ENCODE measurements around the gene AGBL4. TPM values are rescaled to one million over a fixed set of nuclear protein-coding genes. Genes with fewer than 3 reads are reported as not detected.

AGBL4 gene
- total and polyA plus RNA-seq, 7 experiments from 2014 or later, result 0.27 TPM; not detected in 6

DNA sequence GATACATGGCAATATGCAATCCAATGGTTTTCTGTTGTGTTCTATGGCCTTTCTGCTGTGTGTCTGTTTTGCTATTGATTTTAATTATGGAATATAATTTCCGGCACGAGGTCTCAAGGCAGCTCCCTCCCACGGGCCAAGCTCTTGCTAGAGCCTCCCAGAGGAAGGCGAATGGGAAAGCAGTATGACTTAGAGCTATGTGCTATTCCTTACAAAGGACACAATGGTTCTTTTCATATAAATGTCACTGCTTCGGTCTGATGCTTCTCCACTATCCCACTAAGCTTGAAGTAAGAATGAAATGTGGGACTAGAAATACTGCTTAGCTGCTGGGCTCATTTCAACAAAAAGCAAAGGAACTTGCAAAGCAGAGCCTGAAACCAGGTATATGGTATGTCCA is 924.9 kb downstream of the AGBL4 start:
- DNase-seq (no peak), ATAC-seq (no peak)
- H3K4me1 ChIP-seq (ENCODE audit: control insufficient read depth in 2 of 2, insufficient read depth in 2 of 2, low read length in 2 of 2), result no peaks in the 10 kb centered on the region
- ChIA-PET POLR2A (no interaction called here), CTCF (no interaction called here)
- no peak overlapping the region for H3K27ac Mint-ChIP-seq
- peaks cover 0 to 10% (median 0%) of the 10 kb centered on the region in 11 donors for H3K9me3 Mint-ChIP-seq
- H3K36me3 Mint-ChIP-seq, result no peaks in the 10 kb centered on the region
- H3K4me1 Mint-ChIP-seq, result no peaks in the 10 kb centered on the region
- no peak overlapping the region for H3K4me3 Mint-ChIP-seq
- no peak overlapping the region for H3K4me3 ChIP-seq (ENCODE audit: low read length)
- no peaks in the 10 kb centered on the region for H3K27me3 ChIP-seq (ENCODE audit: control insufficient read depth in 2 of 2, insufficient read depth in 2 of 2, low read length in 2 of 2)
- H3K27me3 Mint-ChIP-seq, result peaks cover 0 to 4% (median 0%) of the 10 kb centered on the region in 5 donors
- intact Hi-C loops (cut with micrococcal nuclease), result no loop called here
- no peaks in the 10 kb centered on the region for H3K9me3 ChIP-seq (ENCODE audit: control insufficient read depth in 2 of 3, low read length in 3 of 3)
- H3K36me3 ChIP-seq (ENCODE audit: control insufficient read depth in 2 of 3, insufficient read depth in 3 of 3, low read length in 3 of 3), result no peaks in the 10 kb centered on the region
- no peak overlapping the region for H3K27ac ChIP-seq (ENCODE audit: low read depth, low read length)

DNA sequence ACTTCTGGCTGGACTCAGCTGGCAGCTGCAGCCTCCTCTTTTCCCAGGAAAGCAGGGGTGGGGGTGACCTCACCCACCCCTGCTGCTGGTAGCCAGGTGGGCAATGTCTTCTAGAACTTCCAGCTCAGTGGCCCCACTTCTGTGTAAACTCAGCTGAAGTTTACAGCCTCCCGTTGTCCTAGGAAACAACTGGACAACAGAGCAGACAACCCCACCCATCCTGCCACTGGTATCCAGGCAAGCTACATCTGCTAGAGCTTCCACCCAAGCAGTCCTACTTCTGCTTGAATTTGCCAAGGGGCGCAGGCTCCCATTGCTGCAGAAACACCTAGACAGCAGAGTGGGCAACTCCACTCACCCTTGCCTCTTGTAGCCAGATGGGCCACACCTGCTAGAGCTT is 937.4 kb downstream of the AGBL4 start:
- Histone ChIP-seq H3K27ac (ENCODE audit: low read depth, low read length) (no peak overlapping the region), H3K36me3 (ENCODE audit: control insufficient read depth in 2 of 3, insufficient read depth in 3 of 3, low read length in 3 of 3) (no peaks in the 10 kb centered on the region), H3K4me3 (ENCODE audit: low read length) (no peak overlapping the region), H3K4me1 (ENCODE audit: control insufficient read depth in 2 of 2, insufficient read depth in 2 of 2, low read length in 2 of 2) (no peaks in the 10 kb centered on the region), H3K9me3 (ENCODE audit: control insufficient read depth in 2 of 3, low read length in 3 of 3) (no peaks in the 10 kb centered on the region), H3K27me3 (ENCODE audit: control insufficient read depth in 2 of 2, insufficient read depth in 2 of 2, low read length in 2 of 2) (peaks cover 0 to 5% of the 10 kb centered on the region in 2 donors)
- no peak overlapping the region for H3K4me3 Mint-ChIP-seq
- ChIA-PET CTCF (no interaction called here), POLR2A (no interaction called here)
- H3K4me1 Mint-ChIP-seq, result no peaks in the 10 kb centered on the region
- peaks cover 0 to 7% (median 0%) of the 10 kb centered on the region in 5 donors for H3K36me3 Mint-ChIP-seq
- intact Hi-C loops (cut with micrococcal nuclease), result no loop called here
- H3K27me3 Mint-ChIP-seq, result peaks cover 0 to 25% (median 2%) of the 10 kb centered on the region in 5 donors
- ATAC-seq (no peak), DNase-seq (no peak)
- no peak overlapping the region for H3K27ac Mint-ChIP-seq
- H3K9me3 Mint-ChIP-seq, result peaks cover 0 to 31% (median 14%) of the 10 kb centered on the region in 11 donors

DNA sequence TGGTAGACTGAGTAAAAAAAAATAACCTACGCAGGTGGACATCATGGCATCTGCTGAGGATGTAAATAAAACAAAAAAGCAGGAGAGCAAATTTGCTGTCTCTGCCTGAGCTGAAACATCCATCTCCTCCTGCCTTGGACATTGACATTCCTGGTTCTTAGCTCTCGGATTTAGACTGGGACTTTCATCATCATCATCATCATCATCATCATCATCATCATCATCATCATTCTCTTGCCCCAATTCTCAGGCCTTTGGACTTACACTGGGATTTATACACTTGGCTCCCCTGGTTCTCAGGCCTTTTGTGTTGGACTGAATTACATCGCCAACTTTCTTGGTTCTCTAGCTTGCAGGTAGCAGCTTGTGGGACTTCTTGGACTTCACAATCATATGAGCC is 938.7 kb downstream of the AGBL4 start:
- peaks cover 0 to 7% (median 0%) of the 10 kb centered on the region in 5 donors for H3K36me3 Mint-ChIP-seq
- H3K4me1 Mint-ChIP-seq, result no peaks in the 10 kb centered on the region
- no peaks in the 10 kb centered on the region for H3K36me3 ChIP-seq (ENCODE audit: control insufficient read depth in 2 of 3, insufficient read depth in 3 of 3, low read length in 3 of 3)
- ATAC-seq (no peak), DNase-seq (no peak)
- ChIA-PET POLR2A (no interaction called here), CTCF (no interaction called here)
- peaks cover 0 to 31% (median 12%) of the 10 kb centered on the region in 11 donors for H3K9me3 Mint-ChIP-seq
- intact Hi-C loops (cut with micrococcal nuclease), result no loop called here
- H3K27me3 Mint-ChIP-seq, result peaks cover 0 to 26% (median 4%) of the 10 kb centered on the region in 5 donors
- H3K4me3 ChIP-seq (ENCODE audit: low read length), result no peak overlapping the region
- no peak overlapping the region for H3K27ac Mint-ChIP-seq
- peaks cover 0 to 5% of the 10 kb centered on the region in 2 donors for H3K27me3 ChIP-seq (ENCODE audit: control insufficient read depth in 2 of 2, insufficient read depth in 2 of 2, low read length in 2 of 2)
- no peak overlapping the region for H3K27ac ChIP-seq (ENCODE audit: low read depth, low read length)
- no peak overlapping the region for H3K4me3 Mint-ChIP-seq
- no peaks in the 10 kb centered on the region for H3K4me1 ChIP-seq (ENCODE audit: control insufficient read depth in 2 of 2, insufficient read depth in 2 of 2, low read length in 2 of 2)
- H3K9me3 ChIP-seq (ENCODE audit: control insufficient read depth in 2 of 3, low read length in 3 of 3), result no peaks in the 10 kb centered on the region

DNA sequence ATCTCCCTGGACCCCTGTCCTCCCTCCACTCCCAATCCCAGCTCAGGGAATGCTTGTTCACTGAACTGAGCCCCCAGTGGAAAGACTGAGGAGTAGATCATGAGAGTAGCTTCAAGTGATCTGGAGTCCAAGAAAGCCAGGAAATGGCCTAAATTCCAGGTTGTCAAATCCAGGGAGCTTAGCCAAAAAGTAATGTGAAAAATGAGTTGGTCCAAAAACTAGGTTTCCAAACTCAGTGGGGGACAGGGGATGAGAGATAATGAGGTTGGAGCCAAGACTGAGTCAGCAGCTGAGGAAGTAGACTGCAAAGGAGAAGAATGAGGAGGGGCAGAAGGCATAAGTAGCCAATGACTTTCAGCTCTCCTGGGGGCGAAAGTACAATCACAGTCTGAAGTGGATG is 963.0 kb downstream of the AGBL4 start:
- Mint-ChIP-seq H3K27ac (peak overlapping the region in 1 of 9 donors; percentile 3), H3K9me3 (peaks cover 0 to 9% (median 3%) of the 10 kb centered on the region in 11 donors), H3K36me3 (no peaks in the 10 kb centered on the region), H3K4me1 (no peaks in the 10 kb centered on the region), H3K4me3 (no peak overlapping the region), H3K27me3 (peaks cover 0 to 12% (median 0%) of the 10 kb centered on the region in 5 donors)
- DNase-seq (no peak), ATAC-seq (no peak)
- intact Hi-C loops (cut with micrococcal nuclease), result no loop called here
- Histone ChIP-seq H3K36me3 (ENCODE audit: control insufficient read depth in 2 of 3, insufficient read depth in 3 of 3, low read length in 3 of 3) (no peaks in the 10 kb centered on the region), H3K9me3 (ENCODE audit: control insufficient read depth in 2 of 3, low read length in 3 of 3) (no peaks in the 10 kb centered on the region), H3K27me3 (ENCODE audit: control insufficient read depth in 2 of 2, insufficient read depth in 2 of 2, low read length in 2 of 2) (no peaks in the 10 kb centered on the region), H3K4me1 (ENCODE audit: control insufficient read depth in 2 of 2, insufficient read depth in 2 of 2, low read length in 2 of 2) (no peaks in the 10 kb centered on the region), H3K27ac (ENCODE audit: low read depth, low read length) (no peak overlapping the region), H3K4me3 (ENCODE audit: low read length) (no peak overlapping the region)
- ChIA-PET CTCF (no interaction called here), POLR2A (no interaction called here)

DNA sequence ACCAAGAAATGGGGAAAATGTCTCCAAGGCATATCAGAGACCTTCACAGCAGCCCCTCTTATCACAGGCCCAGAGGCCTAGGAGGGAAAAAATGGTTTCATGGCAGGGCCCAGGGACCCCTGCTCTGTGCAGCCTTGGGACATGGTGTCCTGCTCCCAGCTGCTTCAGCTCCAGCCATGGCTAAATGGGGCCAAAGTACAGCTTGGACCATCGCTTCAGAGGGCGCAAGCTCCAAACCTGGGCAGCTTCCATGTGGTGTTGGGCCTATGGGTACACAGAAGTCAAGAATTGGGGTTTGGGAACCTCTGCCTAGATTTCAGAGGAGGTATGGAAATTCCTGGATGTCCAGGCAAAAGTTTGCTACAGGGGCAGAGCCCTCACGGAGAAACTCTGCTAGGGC is 964.7 kb downstream of the AGBL4 start:
- Mint-ChIP-seq H3K9me3 (peaks cover 0 to 5% (median 2%) of the 10 kb centered on the region in 11 donors), H3K27me3 (peaks cover 0 to 12% (median 0%) of the 10 kb centered on the region in 5 donors), H3K4me1 (no peaks in the 10 kb centered on the region), H3K36me3 (no peaks in the 10 kb centered on the region), H3K27ac (no peak overlapping the region), H3K4me3 (no peak overlapping the region)
- H3K36me3 ChIP-seq (ENCODE audit: control insufficient read depth in 2 of 3, insufficient read depth in 3 of 3, low read length in 3 of 3), result no peaks in the 10 kb centered on the region
- no peaks in the 10 kb centered on the region for H3K27me3 ChIP-seq (ENCODE audit: control insufficient read depth in 2 of 2, insufficient read depth in 2 of 2, low read length in 2 of 2)
- no peaks in the 10 kb centered on the region for H3K4me1 ChIP-seq (ENCODE audit: control insufficient read depth in 2 of 2, insufficient read depth in 2 of 2, low read length in 2 of 2)
- CTCF ChIA-PET, result no interaction called here
- no peak for DNase-seq
- intact Hi-C loops (cut with micrococcal nuclease), result no loop called here
- H3K27ac ChIP-seq (ENCODE audit: low read depth, low read length), result no peak overlapping the region
- no peak for ATAC-seq
- POLR2A ChIA-PET, result no interaction called here
- H3K9me3 ChIP-seq (ENCODE audit: control insufficient read depth in 2 of 3, low read length in 3 of 3), result no peaks in the 10 kb centered on the region
- H3K4me3 ChIP-seq (ENCODE audit: low read length), result no peak overlapping the region

DNA sequence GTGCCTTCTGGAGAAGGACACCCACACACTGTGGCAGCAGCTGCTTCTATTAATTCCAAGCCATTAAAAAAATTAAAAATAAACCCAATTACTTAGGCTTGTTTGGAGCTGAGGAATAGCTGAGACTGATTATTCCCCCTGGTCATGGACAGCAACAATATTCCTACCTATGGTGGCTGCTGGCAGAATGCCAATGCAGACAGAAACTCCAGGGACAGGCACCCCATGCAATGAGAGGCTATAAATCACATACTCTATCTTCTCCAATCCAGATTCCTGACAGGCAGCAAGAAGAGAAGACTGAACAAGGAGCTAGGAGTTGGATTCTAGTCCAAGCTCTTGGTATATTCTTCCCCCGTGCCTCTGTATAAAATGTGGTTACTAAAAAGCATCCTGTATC is 971.7 kb downstream of the AGBL4 start:
- no peak overlapping the region for H3K27ac ChIP-seq (ENCODE audit: low read depth, low read length)
- no peaks in the 10 kb centered on the region for H3K36me3 ChIP-seq (ENCODE audit: control insufficient read depth in 2 of 3, insufficient read depth in 3 of 3, low read length in 3 of 3)
- H3K27me3 ChIP-seq (ENCODE audit: control insufficient read depth in 2 of 2, insufficient read depth in 2 of 2, low read length in 2 of 2), result no peaks in the 10 kb centered on the region
- Mint-ChIP-seq H3K27ac (no peak overlapping the region), H3K36me3 (no peaks in the 10 kb centered on the region), H3K4me1 (no peaks in the 10 kb centered on the region), H3K9me3 (peaks cover 0 to 1% (median 0%) of the 10 kb centered on the region in 11 donors), H3K27me3 (peaks cover 0 to 12% (median 0%) of the 10 kb centered on the region in 5 donors), H3K4me3 (no peak overlapping the region)
- no peaks in the 10 kb centered on the region for H3K4me1 ChIP-seq (ENCODE audit: control insufficient read depth in 2 of 2, insufficient read depth in 2 of 2, low read length in 2 of 2)
- H3K4me3 ChIP-seq (ENCODE audit: low read length), result no peak overlapping the region
- intact Hi-C loops (cut with micrococcal nuclease), result no loop called here
- no peaks in the 10 kb centered on the region for H3K9me3 ChIP-seq (ENCODE audit: control insufficient read depth in 2 of 3, low read length in 3 of 3)
- ChIA-PET CTCF (no interaction called here), POLR2A (no interaction called here)
- DNase-seq (no peak), ATAC-seq (no peak)

DNA sequence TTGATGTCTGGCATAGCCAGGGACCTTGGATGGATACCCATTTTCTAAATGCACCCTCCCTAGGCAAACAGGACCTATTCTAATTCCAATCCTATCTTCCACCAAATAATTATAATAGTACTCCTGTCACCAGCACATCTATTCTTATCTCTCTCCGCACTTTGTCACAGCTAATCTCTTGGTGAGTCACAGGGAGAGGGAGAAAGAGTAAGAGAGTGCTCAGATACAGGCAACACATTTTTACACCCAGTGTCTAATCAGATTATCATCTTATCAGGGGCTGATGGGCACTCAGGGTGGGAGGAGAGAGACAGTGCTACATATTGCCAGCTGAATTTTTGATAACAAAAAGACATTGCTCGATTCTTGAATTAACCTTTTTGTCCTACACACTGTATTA is 972.1 kb downstream of the AGBL4 start:
- Mint-ChIP-seq H3K36me3 (no peaks in the 10 kb centered on the region), H3K4me3 (no peak overlapping the region)

More for the DNA sequence above, 972.1 kb downstream of the AGBL4 start:
- H3K4me3 ChIP-seq (ENCODE audit: low read length), result no peak overlapping the region
- H3K4me1 Mint-ChIP-seq, result no peaks in the 10 kb centered on the region
- H3K9me3 Mint-ChIP-seq, result peaks cover 0 to 1% (median 0%) of the 10 kb centered on the region in 11 donors
- peaks cover 0 to 12% (median under 1%) of the 10 kb centered on the region in 5 donors for H3K27me3 Mint-ChIP-seq
- no peak overlapping the region for H3K27ac ChIP-seq (ENCODE audit: low read depth, low read length)
- no peak overlapping the region for H3K27ac Mint-ChIP-seq
- no peaks in the 10 kb centered on the region for H3K4me1 ChIP-seq (ENCODE audit: control insufficient read depth in 2 of 2, insufficient read depth in 2 of 2, low read length in 2 of 2)
- ChIA-PET CTCF (no interaction called here), POLR2A (no interaction called here)
- no peaks in the 10 kb centered on the region for H3K9me3 ChIP-seq (ENCODE audit: control insufficient read depth in 2 of 3, low read length in 3 of 3)
- intact Hi-C loops (cut with micrococcal nuclease), result no loop called here
- DNase-seq (no peak), ATAC-seq (no peak)
- no peaks in the 10 kb centered on the region for H3K36me3 ChIP-seq (ENCODE audit: control insufficient read depth in 2 of 3, insufficient read depth in 3 of 3, low read length in 3 of 3)
- no peaks in the 10 kb centered on the region for H3K27me3 ChIP-seq (ENCODE audit: control insufficient read depth in 2 of 2, insufficient read depth in 2 of 2, low read length in 2 of 2)

All from naive thymus-derived CD4-positive, alpha-beta T cell (primary cell).